Small intestine (tissue), 7 donors: ENCODE results near the gene HEG1. TPM values are rescaled to one million over a fixed set of nuclear protein-coding genes. Genes with fewer than 3 reads are reported as not detected.

Source experiments
- DNase-seq, 2 donors: peaks; one replicate each; pipeline versions ENCODE4 v3.0.0 to v3.0.0-alpha.2; 2013
- FAIRE-seq: peaks from 2 replicates; lab custom pipeline; 2012; peaks lifted over from hg19 to GRCh38; lab: Jason Lieb, UNC
- H3K27ac ChIP-seq, 3 donors: one replicate each; pipeline ENCODE4 v1.5.1; 2013; ENCODE audit warnings: low read length in 2 of 3, mild to moderate bottlenecking in 2 of 3, control low read depth in 1 of 3, inconsistent platforms in 1 of 3, low read depth in 1 of 3, moderate library complexity in 1 of 3
- H3K27me3 ChIP-seq, 3 donors: one replicate each; pipeline ENCODE4 v1.6.1; 2013; ENCODE audit warnings: low read length in 3 of 3, inconsistent platforms in 1 of 3; ENCODE audit not compliant: control insufficient read depth in 3 of 3, insufficient read depth in 3 of 3
- H3K36me3 ChIP-seq, 3 donors: one replicate each; pipeline ENCODE4 v1.6.1; 2013; ENCODE audit warnings: low read length in 3 of 3, inconsistent platforms in 1 of 3, low read depth in 1 of 3, mild to moderate bottlenecking in 1 of 3, moderate library complexity in 1 of 3; ENCODE audit not compliant: control insufficient read depth in 3 of 3, insufficient read depth in 2 of 3
- H3K4me1 ChIP-seq, 3 donors: one replicate each; pipeline ENCODE4 v1.6.1; 2013; ENCODE audit warnings: low read length in 2 of 3, inconsistent platforms in 1 of 3, low read depth in 1 of 3, mild to moderate bottlenecking in 1 of 3, moderate library complexity in 1 of 3; ENCODE audit not compliant: control insufficient read depth in 3 of 3, insufficient read depth in 2 of 3
- H3K4me3 ChIP-seq, 3 donors: one replicate each; pipeline ENCODE4 v1.5.1; 2013; ENCODE audit warnings: low read length in 3 of 3, control low read depth in 1 of 3, inconsistent platforms in 1 of 3, low read depth in 1 of 3, mild to moderate bottlenecking in 1 of 3, moderate library complexity in 1 of 3
- H3K9me3 ChIP-seq, 2 donors: one replicate each; pipeline ENCODE4 v1.6.1; 2013; ENCODE audit warnings: low read depth in 1 of 2, low read length in 1 of 2; ENCODE audit not compliant: control insufficient read depth in 2 of 2, insufficient read depth in 1 of 2
- WGBS, 3 donors: extraction: QIAGEN DNeasy Blood & Tissue Kit; methylation state at CpG; one replicate each; pipeline ENCODE4 v1.1.7; 2013; 5-methylcytosine and 5-hydroxymethylcytosine counted together
- polyA plus RNA-seq, 4 donors: library from polyadenylated mRNA; stranded (reverse) in 3 of 4; unstranded in 1 of 4; fragments of 200-250 nt in 3 of 4; fragments of 120-200 nt in 1 of 4; gene quantifications; one replicate each; pipeline versions ENCODE4 v1.2.1 to v1.2.3, GENCODE V29; 2013
- donor health status: healthy with polysubstance abuse.
- donor health status: control.
- donor health status: control.
- donor health status: Bipolar disorder and iron deficiency.
- donor health status: healthy.

HEG1 gene
- polyA plus RNA-seq, 4 donors = 0.27 to 16.6 (median 5.5) TPM

GRCh38 chr3:124978627-124979026 lies 77.2 kb downstream of the HEG1 start:
- WGBS, 3 donors = 98 to 99% (median 98%) methylated on average over 7 of the region's 7 CpGs
- Histone ChIP-seq H3K4me1 (peaks cover 2 to 14% (median 4%) of the 10 kb centered on the region in 3 donors), H3K9me3 (peaks cover 0 to 10% of the 10 kb centered on the region in 2 donors), H3K27ac (no peak overlapping the region), H3K4me3 (no peak overlapping the region), H3K27me3 (no peaks in the 10 kb centered on the region), H3K36me3 (peaks cover 0 to 7% (median 0%) of the 10 kb centered on the region in 3 donors)
- no peak for FAIRE-seq
- DNase-seq = no peak

GRCh38 chr3:124976383-124976782 lies 79.4 kb downstream of the HEG1 start:
- Histone ChIP-seq H3K27me3 (no peaks in the 10 kb centered on the region), H3K36me3 (peaks cover 0 to 4% (median 0%) of the 10 kb centered on the region in 3 donors), H3K4me3 (no peak overlapping the region), H3K4me1 (peaks cover 4 to 32% (median 5%) of the 10 kb centered on the region in 3 donors), H3K9me3 (peaks cover 0 to 10% of the 10 kb centered on the region in 2 donors), H3K27ac (no peak overlapping the region)
- WGBS, 3 donors = 84 to 91% (median 87%) methylated on average over 6 of the region's 6 CpGs
- DNase-seq (no peak), FAIRE-seq (no peak)

- Histone ChIP-seq H3K9me3 (peaks cover 0 to 10% of the 10 kb centered on the region in 2 donors), H3K27me3 (no peaks in the 10 kb centered on the region), H3K4me1 (peaks cover 9 to 49% (median 9%) of the 10 kb centered on the region in 3 donors), H3K36me3 (peaks cover 0 to 13% (median 0%) of the 10 kb centered on the region in 3 donors), H3K4me3 (no peak overlapping the region), H3K27ac (peak overlapping the region; percentile 57 to 88 (median 63))
- WGBS, 3 donors = 88 to 91% (median 90%) methylated on average over 2 of the region's 2 CpGs
- DNase-seq (peak; percentile 64 to 74), FAIRE-seq (no peak)
Observed at GRCh38 chr3:124974691-124975090, 81.1 kb downstream of the HEG1 start.

- Histone ChIP-seq H3K27ac (peak overlapping the region; percentile 64 to 88 (median 80)), H3K9me3 (peaks cover 0 to 10% of the 10 kb centered on the region in 2 donors), H3K4me3 (no peak overlapping the region), H3K36me3 (peaks cover 0 to 23% (median 0%) of the 10 kb centered on the region in 3 donors), H3K4me1 (peaks cover 9 to 60% (median 13%) of the 10 kb centered on the region in 3 donors), H3K27me3 (no peaks in the 10 kb centered on the region)
- FAIRE-seq (no peak), DNase-seq (no peak)
Observed at GRCh38 chr3:124973290-124973689, 82.5 kb downstream of the HEG1 start.

- peak; percentile 95 to 99 for DNase-seq
Observed at GRCh38 chr3:124972457-124972856, 83.3 kb downstream of the HEG1 start.

GRCh38 chr3:124969963-124970722 lies 85.7 kb downstream of the HEG1 start:
- Histone ChIP-seq H3K4me3 (no peak overlapping the region), H3K4me1 (peaks cover 9 to 60% (median 11%) of the 10 kb centered on the region in 3 donors), H3K27me3 (no peaks in the 10 kb centered on the region), H3K36me3 (peaks cover 0 to 25% (median 0%) of the 10 kb centered on the region in 3 donors), H3K9me3 (no peaks in the 10 kb centered on the region), H3K27ac (peak overlapping the region; percentile 11 to 95 (median 88))
- DNase-seq (peak in 1 of 2 donors; percentile 73), FAIRE-seq (no peak)
- WGBS, 3 donors = 64 to 85% (median 65%) methylated on average over 18 of the region's 18 CpGs

More at GRCh38 chr3:124972457-124972856, 83.3 kb downstream of the HEG1 start:
- Histone ChIP-seq H3K36me3 (peaks cover 0 to 29% (median 0%) of the 10 kb centered on the region in 3 donors), H3K27ac (peak overlapping the region in 2 of 3 donors; percentile 18 to 88), H3K9me3 (peaks cover 0 to 7% of the 10 kb centered on the region in 2 donors), H3K4me3 (no peak overlapping the region), H3K4me1 (peaks cover 9 to 60% (median 13%) of the 10 kb centered on the region in 3 donors), H3K27me3 (no peaks in the 10 kb centered on the region)
- 15 to 58% (median 46%) methylated on average over 3 of the region's 3 CpGs for WGBS, 3 donors
- peak; percentile 10 for FAIRE-seq

GRCh38 chr3:124969190-124969589 lies 86.6 kb downstream of the HEG1 start:
- DNase-seq (no peak), FAIRE-seq (no peak)
- Histone ChIP-seq H3K27me3 (no peaks in the 10 kb centered on the region), H3K4me1 (peaks cover 7 to 56% (median 11%) of the 10 kb centered on the region in 3 donors), H3K36me3 (peaks cover 0 to 25% (median 0%) of the 10 kb centered on the region in 3 donors), H3K27ac (peak overlapping the region in 2 of 3 donors; percentile 88 to 95), H3K4me3 (no peak overlapping the region), H3K9me3 (no peaks in the 10 kb centered on the region)
- WGBS, 3 donors = 70 to 81% (median 80%) methylated on average over 8 of the region's 8 CpGs

- Histone ChIP-seq H3K4me1 (peaks cover 10 to 55% (median 11%) of the 10 kb centered on the region in 3 donors), H3K27ac (no peak overlapping the region), H3K36me3 (peaks cover 0 to 25% (median 0%) of the 10 kb centered on the region in 3 donors), H3K4me3 (no peak overlapping the region), H3K9me3 (no peaks in the 10 kb centered on the region), H3K27me3 (no peaks in the 10 kb centered on the region)
- WGBS, 3 donors = 64 to 77% (median 68%) methylated on average over 10 of the region's 10 CpGs
- DNase-seq = no peak
- FAIRE-seq = no peak
Observed at GRCh38 chr3:124967964-124968363, 87.8 kb downstream of the HEG1 start.
